Measurements from ENCODE around the gene STK10. TPM values are rescaled to one million over a fixed set of nuclear protein-coding genes. Genes with fewer than 3 reads are reported as not detected.

Gene STK10
- total RNA-seq, 1 donor from 2014 or later = 32.3 TPM

DNA sequence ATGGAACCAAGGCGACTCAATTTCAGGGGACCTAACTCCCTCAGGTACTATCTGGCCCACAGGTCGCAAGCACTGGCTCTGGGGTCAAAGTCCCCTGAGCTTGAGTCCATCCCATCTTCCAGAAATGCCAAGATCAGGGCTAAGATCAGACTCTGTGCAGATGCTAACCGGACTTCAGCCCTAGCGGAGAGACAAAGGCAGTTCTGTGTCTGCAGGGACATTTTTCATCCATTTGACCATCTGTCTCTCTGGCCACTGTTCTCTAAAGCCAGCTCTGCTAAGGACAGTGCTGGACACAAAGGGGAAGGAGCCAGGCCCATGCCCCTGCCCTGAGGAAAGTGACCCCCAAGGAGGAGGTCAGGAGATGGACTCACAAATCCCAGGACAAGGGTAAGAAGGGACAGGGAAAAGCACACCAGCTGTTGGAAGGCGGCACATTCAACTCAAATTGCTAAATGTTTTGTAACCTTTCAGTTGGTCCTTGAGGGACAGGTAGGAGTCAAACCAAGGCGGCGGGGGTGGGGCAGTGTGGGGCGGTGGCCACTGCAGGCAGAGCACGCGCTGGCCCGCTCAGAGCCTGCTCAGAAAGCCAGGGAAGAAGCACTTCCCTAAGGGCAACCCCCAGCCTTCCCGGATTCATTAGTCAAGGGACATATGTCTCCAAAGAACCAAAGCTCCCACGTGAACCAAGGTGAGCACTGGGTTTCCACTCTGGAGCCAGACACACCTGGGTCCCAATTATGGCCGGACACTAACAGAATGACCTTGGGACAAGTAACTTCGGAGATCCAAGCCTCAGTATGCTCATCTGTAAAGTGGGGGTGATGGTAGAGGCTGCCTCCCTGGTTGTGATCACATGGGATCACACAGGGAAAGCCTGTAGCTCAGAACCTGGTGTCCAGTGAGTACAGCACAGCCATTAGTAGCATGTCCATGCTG is 42.8 kb downstream of the STK10 start:
- H3K36me3 Mint-ChIP-seq (ENCODE audit: low read depth) = no peaks in the 10 kb centered on the region
- no peaks in the 10 kb centered on the region for H3K9me3 Mint-ChIP-seq
- peak overlapping the region; percentile 63 for H3K4me3 Mint-ChIP-seq
- TF ChIP-seq, protein P1, sequence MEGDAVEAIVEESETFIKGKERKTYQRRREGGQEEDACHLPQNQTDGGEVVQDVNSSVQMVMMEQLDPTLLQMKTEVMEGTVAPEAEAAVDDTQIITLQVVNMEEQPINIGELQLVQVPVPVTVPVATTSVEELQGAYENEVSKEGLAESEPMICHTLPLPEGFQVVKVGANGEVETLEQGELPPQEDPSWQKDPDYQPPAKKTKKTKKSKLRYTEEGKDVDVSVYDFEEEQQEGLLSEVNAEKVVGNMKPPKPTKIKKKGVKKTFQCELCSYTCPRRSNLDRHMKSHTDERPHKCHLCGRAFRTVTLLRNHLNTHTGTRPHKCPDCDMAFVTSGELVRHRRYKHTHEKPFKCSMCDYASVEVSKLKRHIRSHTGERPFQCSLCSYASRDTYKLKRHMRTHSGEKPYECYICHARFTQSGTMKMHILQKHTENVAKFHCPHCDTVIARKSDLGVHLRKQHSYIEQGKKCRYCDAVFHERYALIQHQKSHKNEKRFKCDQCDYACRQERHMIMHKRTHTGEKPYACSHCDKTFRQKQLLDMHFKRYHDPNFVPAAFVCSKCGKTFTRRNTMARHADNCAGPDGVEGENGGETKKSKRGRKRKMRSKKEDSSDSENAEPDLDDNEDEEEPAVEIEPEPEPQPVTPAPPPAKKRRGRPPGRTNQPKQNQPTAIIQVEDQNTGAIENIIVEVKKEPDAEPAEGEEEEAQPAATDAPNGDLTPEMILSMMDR (conservative IDR thresholded peaks at IDR 0.05) = no peak
- no peaks in the 10 kb centered on the region for H3K27me3 Mint-ChIP-seq (ENCODE audit: low read depth)
- peaks cover 48% of the 10 kb centered on the region for H3K4me1 Mint-ChIP-seq
- DNase-seq (ENCODE audit: low read depth, low spot score) = peak; percentile 57
- peak overlapping the region; percentile 98 for H3K27ac Mint-ChIP-seq (ENCODE audit: unreplicated experiment)

GRCh38 chr5:172144291-172144815 is 43.7 kb downstream of the STK10 start:
- Mint-ChIP-seq H3K9me3 (no peaks in the 10 kb centered on the region), H3K36me3 (ENCODE audit: low read depth) (no peaks in the 10 kb centered on the region), H3K27ac (ENCODE audit: unreplicated experiment) (peak overlapping the region; percentile 89), H3K27me3 (ENCODE audit: low read depth) (no peaks in the 10 kb centered on the region), H3K4me1 (peaks cover 48% of the 10 kb centered on the region), H3K4me3 (peak overlapping the region; percentile 63)
- DNase-seq (ENCODE audit: low read depth, low spot score) = peak; percentile 43
- TF ChIP-seq, protein P1 (conservative IDR thresholded peaks at IDR 0.05) = no peak

GRCh38 chr5:172143875-172144274 is 44.1 kb downstream of the STK10 start:
- H3K4me1 Mint-ChIP-seq = peaks cover 48% of the 10 kb centered on the region
- no peak for DNase-seq (ENCODE audit: low read depth, low spot score)
- H3K27ac Mint-ChIP-seq (ENCODE audit: unreplicated experiment) = peak overlapping the region; percentile 89
- H3K4me3 Mint-ChIP-seq = peak overlapping the region; percentile 63
- TF ChIP-seq, protein P1 (conservative IDR thresholded peaks at IDR 0.05) = no peak
- no peaks in the 10 kb centered on the region for H3K27me3 Mint-ChIP-seq (ENCODE audit: low read depth)
- H3K36me3 Mint-ChIP-seq (ENCODE audit: low read depth) = no peaks in the 10 kb centered on the region
- no peaks in the 10 kb centered on the region for H3K9me3 Mint-ChIP-seq

GRCh38 chr5:172142709-172143215 is 45.3 kb downstream of the STK10 start:
- no peaks in the 10 kb centered on the region for H3K27me3 Mint-ChIP-seq (ENCODE audit: low read depth)
- H3K36me3 Mint-ChIP-seq (ENCODE audit: low read depth) = no peaks in the 10 kb centered on the region
- H3K27ac Mint-ChIP-seq (ENCODE audit: unreplicated experiment) = no peak overlapping the region
- DNase-seq (ENCODE audit: low read depth, low spot score) = no peak
- H3K4me3 Mint-ChIP-seq = no peak overlapping the region
- H3K4me1 Mint-ChIP-seq = peaks cover 48% of the 10 kb centered on the region
- no peaks in the 10 kb centered on the region for H3K9me3 Mint-ChIP-seq
- TF ChIP-seq, protein P1 (conservative IDR thresholded peaks at IDR 0.05) = no peak

DNA sequence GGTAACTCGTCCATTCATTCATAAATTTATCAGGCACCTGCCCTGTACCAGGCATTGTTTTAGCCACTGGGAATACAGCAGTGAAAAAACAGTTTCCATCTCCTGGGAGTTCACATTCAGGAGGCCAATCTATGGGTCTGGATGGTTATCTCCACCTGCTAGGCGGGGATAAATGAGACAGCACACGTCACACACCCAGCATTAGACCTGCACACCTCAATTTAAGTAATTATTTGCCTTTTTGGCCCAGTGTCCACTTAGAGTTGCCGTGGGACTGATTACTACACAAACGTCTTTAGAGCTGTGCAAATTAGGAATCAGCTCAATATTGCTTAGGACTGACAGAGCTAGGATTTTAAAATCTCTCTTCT is 46.1 kb downstream of the STK10 start:
- Mint-ChIP-seq H3K27me3 (ENCODE audit: low read depth) (no peaks in the 10 kb centered on the region), H3K4me3 (no peak overlapping the region), H3K9me3 (peaks cover 4% of the 10 kb centered on the region), H3K4me1 (peaks cover 45% of the 10 kb centered on the region), H3K36me3 (ENCODE audit: low read depth) (peaks cover 4% of the 10 kb centered on the region), H3K27ac (ENCODE audit: unreplicated experiment) (no peak overlapping the region)
- DNase-seq (ENCODE audit: low read depth, low spot score) = no peak
- TF ChIP-seq, protein P1 (conservative IDR thresholded peaks at IDR 0.05) = no peak

All from neural crest cell (in vitro differentiated cells).